GM21717 (cell line): Measurements from ENCODE around the gene SLAMF9.

Experiments
- ATAC-seq: cut with Tn5 transposase; IDR thresholded peaks from one replicate; pipeline ENCODE4 v1.9.1; 2021; ENCODE audit warnings: mild to moderate bottlenecking, moderate library complexity; ENCODE audit not compliant: unreplicated experiment

The SLAMF9 gene

DNA sequence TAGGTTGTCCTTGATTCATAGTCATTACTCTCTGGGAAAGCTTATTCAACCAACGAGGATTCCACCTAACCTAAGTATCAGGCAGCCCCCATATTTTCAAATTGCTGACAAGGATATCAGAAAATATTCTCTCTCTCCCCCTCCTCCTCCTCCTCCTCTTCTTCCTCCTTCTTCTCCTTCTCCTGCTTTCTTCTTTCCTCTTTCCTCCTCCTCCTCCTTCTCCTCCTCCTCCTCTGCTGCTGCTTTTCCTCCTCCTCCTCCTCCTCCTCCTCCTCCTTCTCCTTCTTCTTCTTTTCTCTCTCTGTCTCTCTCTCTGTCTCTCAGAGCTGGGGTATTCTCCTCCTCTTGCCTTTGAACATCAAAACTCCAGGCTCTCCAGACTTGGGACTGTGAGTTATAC, 6.1 kb downstream of the SLAMF9 start:
- no peak for ATAC-seq

DNA sequence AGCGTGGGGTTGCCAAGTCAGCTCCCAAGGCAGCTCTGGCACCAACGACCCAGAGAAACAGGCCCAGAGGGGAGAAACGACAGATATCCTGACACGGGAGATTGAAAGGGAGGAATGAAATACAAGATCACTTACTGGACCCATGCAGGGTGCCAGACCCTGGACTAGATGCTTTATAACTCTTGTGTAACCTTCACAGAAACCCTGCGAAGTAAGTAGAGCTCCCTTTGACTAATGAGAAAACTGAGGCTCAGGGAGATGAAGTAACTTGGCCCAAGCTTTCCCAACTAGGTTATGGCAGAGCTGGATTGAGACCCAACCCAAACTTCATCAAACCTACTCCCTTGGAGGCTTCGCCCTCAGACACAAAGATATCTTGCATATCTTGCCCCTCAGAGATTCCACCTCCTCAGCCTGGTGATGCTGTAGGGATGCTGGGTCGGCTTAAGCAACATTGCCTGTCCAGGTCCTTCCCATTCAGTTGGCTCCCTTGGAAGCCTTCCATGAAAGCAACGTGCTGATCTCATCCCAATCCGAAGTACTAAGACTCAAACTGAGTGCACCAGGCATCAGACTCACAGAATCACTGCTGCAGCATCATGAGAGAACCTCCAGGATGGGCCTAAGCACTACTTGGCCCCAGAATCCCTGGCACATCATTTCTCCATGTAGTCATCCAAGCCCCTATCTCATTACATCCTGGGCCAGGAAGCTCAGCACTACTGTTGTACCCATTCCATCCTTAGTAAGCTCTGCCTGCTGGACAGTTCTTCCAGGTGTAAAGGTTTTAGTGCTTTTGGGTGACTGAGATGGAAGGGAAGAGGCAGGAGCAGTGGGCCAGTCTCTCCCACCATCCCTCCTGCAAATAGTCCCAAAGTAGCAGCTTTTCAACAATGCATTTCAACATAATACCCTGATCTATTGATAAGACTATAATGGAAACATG, 7.5 kb downstream of the SLAMF9 start:
- no peak for ATAC-seq

DNA sequence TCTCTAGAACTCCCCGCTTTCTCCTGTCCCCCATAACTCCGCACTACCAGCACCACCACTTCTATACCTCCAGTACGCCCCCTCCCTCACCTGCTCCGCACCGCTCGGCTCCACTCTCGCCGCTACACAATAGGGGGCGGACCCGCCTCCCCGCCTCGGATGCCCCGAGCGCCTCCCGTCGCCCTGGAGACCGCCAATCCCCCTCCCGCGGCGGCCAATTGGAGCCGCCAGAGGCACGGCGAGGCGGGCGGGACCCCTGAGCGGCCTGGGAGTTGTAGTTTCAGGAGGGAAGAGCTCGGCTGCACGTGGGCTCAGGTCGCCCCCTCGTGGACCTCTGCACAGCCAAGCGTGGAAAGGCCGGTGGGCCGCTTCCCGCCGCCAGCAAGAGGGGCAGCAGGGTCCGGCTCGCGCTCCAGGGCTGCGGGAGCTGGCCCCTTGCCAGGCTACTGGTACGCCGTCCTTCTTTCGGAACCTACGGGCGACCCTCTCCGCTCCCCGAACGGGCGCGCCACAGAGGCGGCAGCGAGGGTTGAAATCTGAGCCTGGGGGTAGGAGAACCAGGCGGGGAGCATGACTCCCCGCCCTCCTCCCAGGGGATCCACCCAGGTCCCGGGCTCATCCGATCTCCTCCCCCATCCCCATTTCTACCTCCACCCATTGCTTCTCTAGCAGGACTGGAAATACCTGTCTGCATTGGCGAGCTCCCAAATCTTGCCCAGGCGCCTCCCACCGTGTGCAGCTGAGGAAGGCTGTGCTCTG, 8.4 kb downstream of the SLAMF9 start, which contains the start of gene IGSF9:
Gene IGSF9 (minus strand): TSS at position 131 of the 759 bp plus-strand sequence. CDS start 2,159 bp downstream, outside the sequence.
- ATAC-seq = no peak

DNA sequence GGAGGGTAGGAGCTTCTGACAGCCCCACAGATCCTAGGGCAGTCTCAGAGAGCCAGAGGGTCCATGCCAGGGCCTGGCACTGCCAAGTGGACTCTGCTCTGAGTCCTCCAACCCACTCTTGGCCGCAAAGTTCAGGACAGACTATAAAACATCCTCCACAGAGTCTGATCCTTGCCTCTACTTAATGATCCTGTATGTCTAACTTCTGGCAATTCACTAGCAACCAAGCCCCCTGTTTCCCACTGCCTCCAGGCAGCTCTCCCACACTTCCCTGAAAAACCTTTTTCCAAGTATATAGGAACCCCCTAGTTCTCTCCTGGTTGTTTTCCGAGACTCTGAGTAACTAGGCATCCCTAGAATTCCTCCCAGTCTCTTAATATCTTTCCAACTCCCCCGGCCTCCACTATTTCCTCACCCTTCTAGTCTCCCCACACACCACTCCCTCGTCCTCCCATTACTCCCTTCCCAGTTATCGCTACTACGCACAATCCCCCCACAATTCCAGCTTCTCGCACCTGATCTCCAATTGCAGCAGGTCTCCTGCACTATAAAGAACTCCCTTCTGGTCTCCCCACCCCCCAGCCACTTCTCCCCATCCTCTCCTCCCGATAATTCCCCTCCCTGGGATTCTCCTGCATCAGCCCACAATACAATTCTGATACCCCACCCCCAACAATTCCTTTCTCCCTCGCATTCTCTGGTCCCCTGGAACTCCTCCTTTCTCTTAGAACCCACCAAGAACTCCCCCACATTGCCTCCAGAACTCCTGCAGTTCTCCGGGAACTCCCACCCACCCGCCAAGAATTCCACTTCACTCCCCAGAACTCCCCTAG, 9.2 kb downstream of the SLAMF9 start:
- no peak for ATAC-seq

DNA sequence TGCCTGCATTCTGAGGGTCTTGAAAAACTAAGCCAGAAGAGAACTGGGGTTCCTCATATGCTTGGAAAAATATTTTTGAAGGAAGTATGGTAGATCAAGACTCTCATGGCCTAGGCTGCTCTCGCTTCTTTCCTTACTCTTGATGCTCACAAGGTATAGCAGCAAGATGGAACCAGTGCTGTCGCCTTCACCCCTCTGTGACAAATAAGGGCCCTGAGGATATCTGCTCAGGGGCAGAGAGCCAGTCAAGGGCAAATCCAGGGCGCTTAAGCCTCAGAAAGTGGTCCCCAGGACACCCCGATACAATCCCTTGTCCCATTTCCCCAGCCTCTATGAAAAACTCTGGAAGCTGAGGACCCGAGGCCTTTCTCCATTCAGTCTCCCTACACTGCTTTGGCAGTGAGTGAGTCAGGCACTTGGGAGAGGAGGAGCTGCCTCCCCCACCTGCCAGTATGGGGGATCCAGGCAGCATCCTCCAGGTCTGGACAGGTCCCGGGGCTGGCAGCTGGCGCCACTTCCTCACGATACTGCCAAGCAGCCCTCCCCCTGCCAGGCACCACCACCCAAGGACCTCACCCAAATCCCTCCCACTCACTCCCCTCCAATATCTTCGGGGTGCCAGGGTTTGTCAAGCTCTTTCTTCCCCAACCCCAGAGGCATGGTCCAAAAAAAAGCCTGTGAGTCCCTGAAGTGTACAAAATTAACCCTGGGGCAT, 10.0 kb downstream of the SLAMF9 start:
- ATAC-seq = no peak

DNA sequence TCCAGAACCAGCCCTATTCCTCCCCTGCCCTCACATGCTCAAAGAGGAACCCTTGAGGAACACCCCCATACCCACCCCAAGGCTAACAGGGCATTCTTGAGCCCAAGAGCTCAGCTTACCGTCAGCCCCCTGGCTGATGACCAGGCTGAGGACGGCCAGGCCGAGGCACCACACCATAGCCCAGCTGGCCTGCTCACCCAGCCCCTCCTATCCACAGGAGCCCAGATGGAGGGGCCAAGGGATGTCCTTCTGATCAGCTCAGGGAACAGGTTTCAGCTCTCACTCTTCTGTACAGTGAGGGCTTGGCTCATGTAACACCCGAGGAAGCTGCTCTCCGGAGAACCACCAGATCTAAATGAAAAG, 10.8 kb downstream of the SLAMF9 start:
- no peak for ATAC-seq

DNA sequence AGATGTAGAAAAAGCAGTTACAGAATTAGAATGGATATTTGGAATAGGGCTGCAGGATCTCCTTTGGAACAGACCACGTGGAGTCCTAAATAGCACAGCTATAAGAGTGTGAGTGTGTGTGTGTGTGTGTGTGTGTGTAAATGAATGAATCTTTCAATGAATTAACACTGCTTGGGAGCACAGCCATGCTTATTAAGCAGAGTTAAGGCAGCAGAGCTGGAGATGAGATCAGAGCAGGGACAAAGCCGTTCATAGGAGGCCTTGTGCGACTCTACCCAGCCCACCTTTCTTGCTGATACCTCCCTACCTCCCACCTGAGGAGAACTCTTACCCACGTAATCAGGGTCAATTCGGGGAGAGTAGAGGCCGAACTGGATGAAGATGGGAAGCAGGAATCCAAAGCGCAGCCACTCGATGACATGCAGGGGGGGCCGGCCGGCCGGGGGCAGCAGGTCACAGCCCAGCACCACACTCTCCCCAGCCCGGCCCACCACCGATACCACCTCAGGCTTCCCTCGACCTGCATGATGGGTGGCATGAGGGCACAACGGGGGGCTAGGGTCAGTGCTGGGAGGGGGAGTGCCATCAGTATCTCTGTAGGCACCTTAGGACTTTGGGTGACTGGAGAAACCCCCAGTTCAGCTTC, 11.3 kb downstream of the SLAMF9 start:
- ATAC-seq = no peak

DNA sequence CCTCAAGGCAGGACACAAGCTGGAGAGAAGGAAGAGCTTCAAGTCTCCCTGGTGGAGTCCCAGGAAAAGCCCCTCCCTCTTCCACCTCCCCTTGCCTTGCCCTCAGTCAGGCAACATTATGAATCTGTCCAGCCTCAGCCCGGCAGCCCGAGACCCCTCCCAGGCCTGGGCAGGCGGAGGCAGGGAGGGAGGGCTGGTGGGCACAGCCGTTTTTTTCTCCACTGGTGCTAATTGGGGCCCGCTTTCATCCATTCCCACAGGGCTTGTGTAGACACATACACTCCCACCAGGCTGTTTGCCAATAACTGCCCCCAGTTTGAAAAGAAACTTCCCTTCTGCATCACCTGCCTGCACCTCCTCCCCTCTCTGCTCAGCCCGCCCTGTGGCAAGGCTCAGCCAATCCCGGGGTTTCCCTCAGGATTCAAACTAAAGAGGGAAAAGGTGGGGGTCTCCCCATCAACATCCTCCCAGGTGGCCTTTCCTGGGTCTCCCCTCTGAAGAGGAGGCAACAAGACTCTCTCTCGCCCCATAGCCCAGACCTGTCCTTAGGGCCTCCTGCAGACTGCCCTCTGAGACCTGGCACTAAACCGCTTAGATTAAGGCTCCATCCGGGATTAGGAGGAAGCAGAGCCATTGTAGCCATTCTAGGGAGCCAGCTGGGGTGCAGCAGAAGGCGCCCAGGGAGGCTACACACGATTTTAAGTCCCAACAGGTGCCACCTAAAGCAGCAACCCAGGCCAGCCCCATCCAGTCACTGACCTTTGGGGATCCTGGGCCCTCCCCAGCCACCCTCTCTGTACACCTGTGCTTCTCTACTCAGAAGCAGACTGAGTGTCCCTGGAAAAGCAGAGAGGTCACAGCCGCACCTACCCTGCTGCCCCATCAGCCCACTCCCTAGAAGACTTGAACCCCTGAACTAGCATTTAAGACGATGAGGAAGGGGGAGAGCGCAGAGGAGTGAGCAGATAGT, 12.2 kb downstream of the SLAMF9 start:
- ATAC-seq = no peak

DNA sequence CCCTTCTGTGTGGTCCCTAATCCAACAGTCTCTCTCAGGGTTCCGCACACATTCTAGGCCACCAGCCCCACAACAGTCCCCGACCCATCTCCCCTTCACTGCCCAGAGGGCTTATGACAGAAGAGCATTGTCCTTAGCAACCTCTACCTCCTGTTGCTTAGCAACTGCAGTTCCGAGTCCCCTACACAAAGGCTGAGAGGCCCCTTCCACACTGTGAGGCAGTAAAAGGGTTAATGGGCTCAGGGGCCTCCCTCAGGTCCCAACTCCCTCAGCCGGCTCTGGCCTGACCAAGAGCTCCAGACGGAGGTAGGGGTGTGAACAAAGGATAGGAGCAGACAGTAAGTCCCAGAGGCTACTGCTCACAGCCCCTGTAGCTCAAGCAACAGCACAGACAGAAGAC, 12.9 kb downstream of the SLAMF9 start:
- ATAC-seq = no peak

DNA sequence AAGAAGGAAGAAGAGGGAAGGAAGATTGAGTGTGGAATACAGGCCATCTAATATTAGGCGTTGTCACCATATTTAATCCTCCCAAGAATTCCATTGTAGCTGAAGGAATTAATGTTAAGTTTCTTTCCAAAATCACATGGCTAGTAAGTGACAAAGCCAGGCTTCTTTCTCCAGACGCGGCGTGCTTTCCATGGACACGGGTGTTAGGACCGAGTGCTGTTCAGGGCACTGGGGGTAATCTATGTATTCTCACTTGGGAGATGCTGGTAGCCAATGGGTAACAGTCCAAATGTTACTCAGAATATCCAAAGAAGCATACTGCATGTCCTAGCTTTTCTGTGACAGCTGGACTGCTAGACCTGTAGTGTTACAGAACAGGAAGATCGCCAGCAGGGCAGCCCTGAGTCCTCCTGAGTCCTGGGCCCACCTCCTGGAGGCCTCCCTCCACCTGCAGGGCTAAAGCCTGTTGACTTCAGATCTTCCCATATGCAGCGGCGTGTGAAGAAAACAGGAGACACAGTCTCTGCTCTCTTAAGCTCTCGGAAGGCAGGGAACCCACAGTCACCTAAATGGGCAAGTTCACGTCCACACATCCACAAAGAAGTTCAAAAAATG, 13.9 kb downstream of the SLAMF9 start:
- ATAC-seq = no peak

DNA sequence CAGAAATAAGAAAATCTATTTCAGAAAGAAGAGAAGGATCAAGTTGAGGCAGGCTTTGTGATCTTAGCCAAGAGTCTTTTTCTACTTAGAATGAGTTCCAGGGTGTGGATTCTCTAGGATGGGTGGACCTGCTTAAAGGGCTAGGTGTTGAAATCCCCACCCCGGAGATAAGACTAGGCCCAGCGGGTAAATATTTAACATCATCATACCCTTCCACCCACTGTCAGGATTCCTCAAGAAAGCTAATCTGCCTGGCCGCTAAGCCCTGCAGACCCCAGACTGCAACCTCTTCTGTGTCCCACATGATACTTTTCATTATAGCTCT, 14.4 kb downstream of the SLAMF9 start:
- ATAC-seq = no peak

DNA sequence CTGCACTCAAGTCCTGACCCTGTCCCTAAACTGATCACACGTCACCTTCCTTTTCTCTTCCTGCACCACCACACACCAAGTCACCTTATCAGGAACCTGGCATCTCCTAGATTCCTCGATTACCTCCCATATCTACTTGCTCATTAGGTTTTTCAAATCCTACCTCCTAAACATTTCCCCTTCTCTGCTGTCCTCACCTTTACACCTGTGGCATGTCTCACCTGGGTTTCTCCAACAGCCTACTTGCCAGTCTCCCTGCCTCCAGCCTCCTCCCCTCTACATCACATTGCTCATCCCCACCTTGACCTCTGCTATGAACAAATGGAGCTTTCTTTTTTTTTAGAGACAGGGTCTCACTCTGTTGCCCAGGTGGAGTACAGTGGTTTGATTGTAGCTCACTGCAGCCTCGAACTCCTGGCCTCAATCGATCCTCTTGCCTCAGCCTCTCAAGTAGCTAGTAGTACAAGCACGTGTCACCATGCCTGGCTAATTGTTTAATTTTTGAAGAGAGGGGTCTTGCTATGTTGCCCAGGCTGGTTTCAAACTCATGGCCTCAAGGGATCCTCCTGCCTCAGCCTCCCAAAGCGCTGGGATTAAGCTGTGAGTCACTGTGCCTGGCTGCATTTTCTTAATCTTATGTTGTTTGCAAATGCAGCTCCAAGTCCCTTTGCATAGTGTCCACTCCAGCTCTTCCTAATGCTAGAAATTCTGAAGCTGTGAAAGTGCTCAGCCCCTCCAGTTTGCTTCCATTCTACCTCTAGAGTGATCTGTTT, 14.9 kb downstream of the SLAMF9 start:
- no peak for ATAC-seq

DNA sequence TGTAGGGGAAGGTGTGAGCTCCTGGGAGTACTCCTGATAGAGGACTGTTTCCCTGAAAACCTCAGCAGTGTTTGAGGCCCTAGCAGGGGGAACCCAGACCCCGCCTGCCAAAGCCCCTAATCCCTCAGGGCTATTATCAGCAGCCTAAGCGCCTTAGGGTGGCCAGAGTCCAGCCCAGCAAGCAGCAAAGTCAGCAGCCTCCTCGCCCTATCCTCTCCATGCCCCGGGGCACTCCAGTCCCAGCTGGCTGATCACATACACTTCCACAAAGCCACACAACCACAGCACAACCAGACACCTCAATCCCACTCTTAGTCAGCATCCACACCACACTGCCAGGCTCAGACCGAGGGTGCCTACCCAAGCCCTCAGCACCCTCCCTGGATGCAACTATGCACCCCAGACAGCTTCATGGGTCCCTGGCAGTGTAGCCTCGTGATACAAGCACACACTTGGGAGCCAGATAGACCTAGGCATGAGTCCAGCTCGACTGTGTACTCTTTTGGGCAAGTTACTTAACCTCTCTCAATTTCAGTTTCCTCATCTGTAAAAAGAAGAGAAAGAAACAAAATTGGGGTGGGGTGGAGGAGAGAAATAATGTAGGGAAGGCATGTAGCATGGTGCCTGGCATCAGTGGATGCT, 15.7 kb downstream of the SLAMF9 start:
- no peak for ATAC-seq

DNA sequence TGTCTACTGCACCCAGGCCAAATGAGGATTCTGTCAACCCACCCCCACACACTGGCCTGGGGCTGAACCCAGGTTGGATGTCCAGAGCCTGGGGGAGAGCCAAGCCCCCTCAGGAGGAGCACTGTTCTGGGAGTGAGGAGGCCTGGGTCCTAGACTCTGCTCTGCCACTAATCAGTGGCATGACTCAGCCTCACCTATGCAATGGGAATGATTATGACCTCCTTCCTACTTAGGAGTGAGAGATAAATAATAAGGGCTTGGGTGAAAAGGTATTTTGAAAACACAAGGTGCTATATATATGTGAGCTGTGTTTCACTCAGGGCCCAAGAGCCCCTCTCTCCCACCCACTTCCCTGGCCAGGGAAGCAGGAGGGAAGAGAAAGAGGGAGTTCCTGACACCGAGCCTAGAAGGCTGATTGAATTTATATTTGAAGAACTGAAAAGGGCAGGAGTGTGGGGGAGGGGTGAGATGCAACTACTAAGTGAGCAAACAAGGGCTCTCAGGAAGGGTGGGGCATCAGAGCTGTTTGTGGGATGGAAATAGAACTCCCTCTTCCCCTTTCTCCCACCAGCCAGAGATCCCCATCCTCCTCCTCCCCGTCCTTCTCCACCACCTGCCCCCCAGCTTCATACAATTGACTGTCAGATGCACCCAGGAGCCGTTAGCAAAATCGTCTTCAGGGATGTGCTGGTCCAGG, 16.8 kb downstream of the SLAMF9 start:
- ATAC-seq = no peak

DNA sequence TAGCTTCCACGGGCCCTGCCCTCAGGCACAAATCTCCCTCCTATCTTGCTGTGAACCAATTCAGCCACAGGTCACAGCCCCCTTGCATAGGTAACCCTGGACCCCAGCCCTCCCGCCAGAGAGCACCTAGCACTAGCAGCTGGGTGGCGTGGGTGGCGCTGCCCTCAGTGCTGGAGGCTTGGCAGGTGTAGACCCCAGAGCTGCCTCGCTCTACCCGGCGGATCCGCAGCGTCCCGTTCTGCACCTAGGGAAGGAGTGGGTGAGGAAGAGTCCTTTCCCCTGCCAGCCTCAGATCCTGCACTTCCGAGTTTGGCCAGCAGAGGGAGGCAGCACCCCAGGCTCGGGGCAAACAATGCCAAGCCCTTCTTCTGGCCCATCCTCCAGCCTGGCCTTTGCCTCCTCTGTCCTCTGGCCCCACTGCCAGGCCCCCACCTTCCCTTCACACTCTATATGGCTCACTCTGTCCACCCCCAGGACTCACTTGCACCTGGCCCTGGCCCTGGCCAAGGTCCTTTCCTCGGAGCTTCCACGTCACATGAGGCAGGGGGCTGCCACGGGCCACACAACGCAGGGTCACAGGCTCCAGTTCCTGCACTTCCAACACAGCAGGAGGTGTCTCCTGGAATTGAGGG, 17.6 kb downstream of the SLAMF9 start:
- no peak for ATAC-seq

DNA sequence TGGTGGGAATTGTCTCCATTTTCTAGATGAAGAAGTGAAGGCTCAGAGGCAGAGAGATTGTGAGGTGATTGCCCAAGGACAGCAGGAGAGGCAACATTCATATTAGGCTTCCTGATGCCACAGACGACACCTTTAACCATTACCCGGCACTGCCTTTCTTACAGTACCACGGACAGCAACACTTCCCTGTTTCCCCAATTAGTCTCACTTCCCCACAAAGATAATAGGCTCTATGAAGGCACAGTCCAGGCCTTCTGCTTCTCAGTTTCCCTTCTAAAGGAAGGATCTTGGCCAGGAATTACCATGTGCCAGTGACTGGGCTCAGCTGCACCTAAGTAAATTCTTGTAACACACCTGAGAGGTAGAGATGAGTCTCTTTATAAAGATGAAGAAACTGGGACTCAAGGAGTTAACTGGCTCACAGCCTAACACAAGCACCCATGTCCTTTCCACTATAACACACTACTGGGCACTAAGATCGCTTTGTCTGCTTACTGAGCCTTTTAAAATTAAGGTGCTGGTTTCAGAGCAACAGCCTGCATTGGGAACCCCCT, 18.2 kb downstream of the SLAMF9 start:
- no peak for ATAC-seq
